WTC11 (cell line): Measurements from ENCODE around the gene B4GALT4. TPM values are rescaled to one million over a fixed set of nuclear protein-coding genes. Genes with fewer than 3 reads are reported as not detected.

ENCODE experiments used
- ATAC-seq: fragments of 200-7000 bp; cut with Tn5 transposase; 2 replicates; pipeline ENCODE4 v1.10.0; 2021; ENCODE audit warnings: mild to moderate bottlenecking, moderate library complexity
- CTCF ChIA-PET: fragments of 300-600 bp; sonication (Branson Sonifier 250); formaldehyde crosslinking; loops from one replicate; lab custom pipeline; 2021; ENCODE audit warnings: antibody characterized with exemption; lab: Charles Lee
- POLR2A ChIA-PET: fragments of 350-600 bp; sonication (Branson Sonifier 250); formaldehyde crosslinking; loops from one replicate; lab custom pipeline; 2021; ENCODE audit warnings: antibody characterized with exemption; lab: Charles Lee
- DNase-seq: peaks from one replicate; pipeline ENCODE4 v3.0.0; 2021; ENCODE audit warnings: low spot score
- H3K27ac Mint-ChIP-seq: 2 replicates; pipeline ENCODE4 v1.8.0; 2021; ENCODE audit warnings: mixed read lengths
- H3K27me3 Mint-ChIP-seq: 2 replicates; pipeline ENCODE4 v1.8.0; 2021; ENCODE audit warnings: low read depth, mild to moderate bottlenecking, moderate library complexity, mixed read lengths
- H3K36me3 Mint-ChIP-seq: 2 replicates; pipeline ENCODE4 v1.8.0; 2021; ENCODE audit warnings: mixed read lengths
- H3K4me1 Mint-ChIP-seq: 2 replicates; pipeline ENCODE4 v1.8.0; 2022; ENCODE audit warnings: mixed read lengths
- H3K4me3 Mint-ChIP-seq: 2 replicates; pipeline ENCODE4 v1.8.0; 2021; ENCODE audit warnings: mild to moderate bottlenecking, moderate library complexity, mixed read lengths
- H3K9me3 Mint-ChIP-seq: 2 replicates; pipeline ENCODE4 v1.8.0; 2021; ENCODE audit warnings: mixed read lengths
- CREB1 ChIP-seq: sonication (generic); formaldehyde crosslinking; IDR thresholded peaks from 2 replicates; pipeline ENCODE4 v1.8.0; 2023; ENCODE audit warnings: mild to moderate bottlenecking, missing genetic modification reagents
- ELF4 ChIP-seq: sonication (generic); formaldehyde crosslinking; IDR thresholded peaks from 2 replicates; pipeline ENCODE4 v1.8.1; 2022; ENCODE audit warnings: low read depth, mild to moderate bottlenecking, moderate library complexity, missing genetic modification reagents
- IRF2 ChIP-seq: sonication (generic); formaldehyde crosslinking; IDR thresholded peaks from 2 replicates; pipeline ENCODE4 v1.8.0; 2022; ENCODE audit warnings: low read depth, missing genetic modification reagents, borderline replicate concordance
- KAT7 ChIP-seq: sonication (generic); formaldehyde crosslinking; IDR thresholded peaks from 2 replicates; pipeline ENCODE4 v1.8.1; 2023; ENCODE audit warnings: missing genetic modification reagents, mild to moderate bottlenecking, borderline replicate concordance
- PRRX2 ChIP-seq: fragments of 250-450 bp; sonication (Bioruptor Pico); IDR thresholded peaks from 2 replicates; pipeline ENCODE4 v1.8.0; 2021; ENCODE audit warnings: mild to moderate bottlenecking
- TP53 ChIP-seq: sonication (generic); formaldehyde crosslinking; IDR thresholded peaks from 2 replicates; pipeline ENCODE4 v1.8.1; 2023; ENCODE audit warnings: mild to moderate bottlenecking, missing genetic modification reagents
- ZBTB21 ChIP-seq: sonication (generic); formaldehyde crosslinking; IDR thresholded peaks from 2 replicates; pipeline ENCODE4 v1.8.1; 2023; ENCODE audit warnings: mild to moderate bottlenecking, missing genetic modification reagents, borderline replicate concordance
- total RNA-seq: library from RNA; stranded (reverse); gene quantifications from 3 replicates; pipeline ENCODE4 v1.2.3, GENCODE V29; 2021
- TF ChIP-seq, protein P1 (sequence below): fragments of 250-450 bp; sonication (Bioruptor Pico); IDR thresholded peaks from 2 replicates; pipeline ENCODE4 v1.9.0; 2021; ENCODE audit warnings: mild to moderate bottlenecking
- TF ChIP-seq, protein P2 (sequence below): fragments of 250-450 bp; sonication (Bioruptor Pico); IDR thresholded peaks from 2 replicates; pipeline ENCODE4 v1.8.0; 2021; ENCODE audit warnings: mild to moderate bottlenecking
- TF ChIP-seq, protein P3 (sequence below): fragments of 250-450 bp; sonication (Bioruptor Pico); conservative IDR thresholded peaks from 2 replicates; pipeline ENCODE4 v1.9.0; 2021; ENCODE audit warnings: mild to moderate bottlenecking
- TF ChIP-seq, protein P4 (sequence below): fragments of 200-600 bp; IDR thresholded peaks from 2 replicates; pipeline ENCODE4 v1.8.0; 2022; ENCODE audit warnings: antibody characterized with exemption
- TF ChIP-seq, protein P5 (sequence below): sonication (generic); formaldehyde crosslinking; IDR thresholded peaks from 2 replicates; pipeline ENCODE4 v1.8.1; 2023; ENCODE audit warnings: mild to moderate bottlenecking, missing genetic modification reagents, moderate library complexity
- TF ChIP-seq, protein P6 (sequence below): sonication (generic); formaldehyde crosslinking; IDR thresholded peaks from 2 replicates; pipeline ENCODE4 v1.8.1; 2023; ENCODE audit warnings: mild to moderate bottlenecking, missing genetic modification reagents
- TF ChIP-seq, protein P7 (sequence below): sonication (generic); formaldehyde crosslinking; IDR thresholded peaks from 2 replicates; pipeline ENCODE4 v1.8.0; 2022; ENCODE audit warnings: mild to moderate bottlenecking, missing genetic modification reagents
- TF ChIP-seq, protein P8 (sequence below): fragments of 250-450 bp; sonication (Bioruptor Pico); IDR thresholded peaks from 2 replicates; pipeline ENCODE4 v1.9.0; 2021; ENCODE audit warnings: mild to moderate bottlenecking, borderline replicate concordance
- TF ChIP-seq, protein P9 (sequence below): sonication (generic); formaldehyde crosslinking; IDR thresholded peaks from 2 replicates; pipeline ENCODE4 v1.8.0; 2022; ENCODE audit warnings: mild to moderate bottlenecking, missing genetic modification reagents

Gene B4GALT4
- total RNA-seq, 1 experiment from 2014 or later, result 37.7 TPM

DNA sequence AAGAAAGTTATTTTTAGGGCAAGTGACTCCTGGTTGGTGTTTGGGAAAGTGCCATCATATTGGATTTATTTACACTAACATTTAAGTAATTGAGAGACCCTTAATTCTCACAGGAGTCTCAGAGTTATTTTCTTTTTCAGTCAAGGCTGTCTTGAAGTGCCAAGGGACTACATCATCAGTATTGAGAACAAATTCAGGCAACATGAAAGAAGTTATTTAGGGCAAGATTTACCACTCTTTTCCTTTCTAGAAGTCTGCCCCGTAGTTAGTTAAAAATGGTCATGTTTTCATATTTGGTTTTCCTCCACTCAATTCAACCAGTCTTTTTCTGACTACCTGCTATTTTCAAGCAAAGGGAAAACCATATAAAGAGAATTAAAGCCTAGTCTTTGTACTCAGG, 6.1 kb downstream of the B4GALT4 start:
- CTCF ChIA-PET, result no interaction called here
- no peaks in the 10 kb centered on the region for H3K27me3 Mint-ChIP-seq
- DNase-seq (no peak), ATAC-seq (no peak)
- peaks cover 59% of the 10 kb centered on the region for H3K36me3 Mint-ChIP-seq
- no peak overlapping the region for H3K27ac Mint-ChIP-seq
- H3K4me1 Mint-ChIP-seq, result peaks cover 3% of the 10 kb centered on the region
- H3K4me3 Mint-ChIP-seq, result no peak overlapping the region
- POLR2A ChIA-PET, result no interaction called here
- H3K9me3 Mint-ChIP-seq, result no peaks in the 10 kb centered on the region
- TF ChIP-seq CREB1, result no peak
- TF ChIP-seq, protein P1, sequence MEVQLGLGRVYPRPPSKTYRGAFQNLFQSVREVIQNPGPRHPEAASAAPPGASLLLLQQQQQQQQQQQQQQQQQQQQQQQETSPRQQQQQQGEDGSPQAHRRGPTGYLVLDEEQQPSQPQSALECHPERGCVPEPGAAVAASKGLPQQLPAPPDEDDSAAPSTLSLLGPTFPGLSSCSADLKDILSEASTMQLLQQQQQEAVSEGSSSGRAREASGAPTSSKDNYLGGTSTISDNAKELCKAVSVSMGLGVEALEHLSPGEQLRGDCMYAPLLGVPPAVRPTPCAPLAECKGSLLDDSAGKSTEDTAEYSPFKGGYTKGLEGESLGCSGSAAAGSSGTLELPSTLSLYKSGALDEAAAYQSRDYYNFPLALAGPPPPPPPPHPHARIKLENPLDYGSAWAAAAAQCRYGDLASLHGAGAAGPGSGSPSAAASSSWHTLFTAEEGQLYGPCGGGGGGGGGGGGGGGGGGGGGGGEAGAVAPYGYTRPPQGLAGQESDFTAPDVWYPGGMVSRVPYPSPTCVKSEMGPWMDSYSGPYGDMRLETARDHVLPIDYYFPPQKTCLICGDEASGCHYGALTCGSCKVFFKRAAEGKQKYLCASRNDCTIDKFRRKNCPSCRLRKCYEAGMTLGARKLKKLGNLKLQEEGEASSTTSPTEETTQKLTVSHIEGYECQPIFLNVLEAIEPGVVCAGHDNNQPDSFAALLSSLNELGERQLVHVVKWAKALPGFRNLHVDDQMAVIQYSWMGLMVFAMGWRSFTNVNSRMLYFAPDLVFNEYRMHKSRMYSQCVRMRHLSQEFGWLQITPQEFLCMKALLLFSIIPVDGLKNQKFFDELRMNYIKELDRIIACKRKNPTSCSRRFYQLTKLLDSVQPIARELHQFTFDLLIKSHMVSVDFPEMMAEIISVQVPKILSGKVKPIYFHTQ, result no peak
- TF ChIP-seq, protein P2, sequence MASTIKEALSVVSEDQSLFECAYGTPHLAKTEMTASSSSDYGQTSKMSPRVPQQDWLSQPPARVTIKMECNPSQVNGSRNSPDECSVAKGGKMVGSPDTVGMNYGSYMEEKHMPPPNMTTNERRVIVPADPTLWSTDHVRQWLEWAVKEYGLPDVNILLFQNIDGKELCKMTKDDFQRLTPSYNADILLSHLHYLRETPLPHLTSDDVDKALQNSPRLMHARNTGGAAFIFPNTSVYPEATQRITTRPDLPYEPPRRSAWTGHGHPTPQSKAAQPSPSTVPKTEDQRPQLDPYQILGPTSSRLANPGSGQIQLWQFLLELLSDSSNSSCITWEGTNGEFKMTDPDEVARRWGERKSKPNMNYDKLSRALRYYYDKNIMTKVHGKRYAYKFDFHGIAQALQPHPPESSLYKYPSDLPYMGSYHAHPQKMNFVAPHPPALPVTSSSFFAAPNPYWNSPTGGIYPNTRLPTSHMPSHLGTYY (CRISPR knock-in tag), result no peak
- TF ChIP-seq ZBTB21 (CRISPR knock-in tag), result no peak
- TF ChIP-seq IRF2 (CRISPR knock-in tag), result no peak
- TF ChIP-seq, protein P3, sequence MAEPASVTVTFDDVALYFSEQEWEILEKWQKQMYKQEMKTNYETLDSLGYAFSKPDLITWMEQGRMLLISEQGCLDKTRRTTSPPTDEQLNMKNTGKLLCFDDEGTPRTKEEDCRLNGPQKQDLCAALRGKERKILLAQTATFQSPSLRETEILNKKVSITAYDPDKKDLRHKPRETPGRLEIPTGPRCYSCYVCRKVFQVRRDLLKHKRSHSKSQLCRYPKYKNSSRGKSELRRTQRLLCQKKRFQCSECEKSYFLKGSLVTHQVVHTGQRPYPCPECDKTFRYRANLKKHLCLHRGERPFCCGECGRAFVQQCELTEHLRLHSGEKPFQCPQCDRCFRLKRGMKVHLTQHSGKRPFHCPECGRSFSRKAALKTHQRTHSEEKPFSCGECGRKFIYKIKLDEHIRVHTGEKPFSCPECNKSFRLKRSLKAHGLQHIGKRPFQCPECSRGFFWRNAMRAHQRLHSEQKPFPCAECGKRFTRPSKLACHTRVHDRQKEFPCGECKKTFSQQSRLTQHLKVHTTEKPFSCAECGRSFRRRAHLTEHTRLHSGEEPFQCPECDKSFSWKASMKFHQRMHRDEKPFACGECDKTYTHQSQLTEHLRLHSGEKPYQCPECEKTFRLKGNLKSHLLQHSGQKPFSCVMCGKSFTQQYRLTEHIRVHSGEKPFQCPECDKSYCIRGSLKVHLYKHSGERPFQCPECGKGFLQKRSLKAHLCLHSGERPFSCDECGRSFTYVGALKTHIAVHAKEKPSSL (CRISPR knock-in tag), result no peak
- TF ChIP-seq, protein P4, sequence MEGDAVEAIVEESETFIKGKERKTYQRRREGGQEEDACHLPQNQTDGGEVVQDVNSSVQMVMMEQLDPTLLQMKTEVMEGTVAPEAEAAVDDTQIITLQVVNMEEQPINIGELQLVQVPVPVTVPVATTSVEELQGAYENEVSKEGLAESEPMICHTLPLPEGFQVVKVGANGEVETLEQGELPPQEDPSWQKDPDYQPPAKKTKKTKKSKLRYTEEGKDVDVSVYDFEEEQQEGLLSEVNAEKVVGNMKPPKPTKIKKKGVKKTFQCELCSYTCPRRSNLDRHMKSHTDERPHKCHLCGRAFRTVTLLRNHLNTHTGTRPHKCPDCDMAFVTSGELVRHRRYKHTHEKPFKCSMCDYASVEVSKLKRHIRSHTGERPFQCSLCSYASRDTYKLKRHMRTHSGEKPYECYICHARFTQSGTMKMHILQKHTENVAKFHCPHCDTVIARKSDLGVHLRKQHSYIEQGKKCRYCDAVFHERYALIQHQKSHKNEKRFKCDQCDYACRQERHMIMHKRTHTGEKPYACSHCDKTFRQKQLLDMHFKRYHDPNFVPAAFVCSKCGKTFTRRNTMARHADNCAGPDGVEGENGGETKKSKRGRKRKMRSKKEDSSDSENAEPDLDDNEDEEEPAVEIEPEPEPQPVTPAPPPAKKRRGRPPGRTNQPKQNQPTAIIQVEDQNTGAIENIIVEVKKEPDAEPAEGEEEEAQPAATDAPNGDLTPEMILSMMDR, result no peak
- TF ChIP-seq, protein P5, sequence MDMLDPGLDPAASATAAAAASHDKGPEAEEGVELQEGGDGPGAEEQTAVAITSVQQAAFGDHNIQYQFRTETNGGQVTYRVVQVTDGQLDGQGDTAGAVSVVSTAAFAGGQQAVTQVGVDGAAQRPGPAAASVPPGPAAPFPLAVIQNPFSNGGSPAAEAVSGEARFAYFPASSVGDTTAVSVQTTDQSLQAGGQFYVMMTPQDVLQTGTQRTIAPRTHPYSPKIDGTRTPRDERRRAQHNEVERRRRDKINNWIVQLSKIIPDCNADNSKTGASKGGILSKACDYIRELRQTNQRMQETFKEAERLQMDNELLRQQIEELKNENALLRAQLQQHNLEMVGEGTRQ (CRISPR knock-in tag), result no peak
- TF ChIP-seq PRRX2, result no peak
- TF ChIP-seq, protein P6, sequence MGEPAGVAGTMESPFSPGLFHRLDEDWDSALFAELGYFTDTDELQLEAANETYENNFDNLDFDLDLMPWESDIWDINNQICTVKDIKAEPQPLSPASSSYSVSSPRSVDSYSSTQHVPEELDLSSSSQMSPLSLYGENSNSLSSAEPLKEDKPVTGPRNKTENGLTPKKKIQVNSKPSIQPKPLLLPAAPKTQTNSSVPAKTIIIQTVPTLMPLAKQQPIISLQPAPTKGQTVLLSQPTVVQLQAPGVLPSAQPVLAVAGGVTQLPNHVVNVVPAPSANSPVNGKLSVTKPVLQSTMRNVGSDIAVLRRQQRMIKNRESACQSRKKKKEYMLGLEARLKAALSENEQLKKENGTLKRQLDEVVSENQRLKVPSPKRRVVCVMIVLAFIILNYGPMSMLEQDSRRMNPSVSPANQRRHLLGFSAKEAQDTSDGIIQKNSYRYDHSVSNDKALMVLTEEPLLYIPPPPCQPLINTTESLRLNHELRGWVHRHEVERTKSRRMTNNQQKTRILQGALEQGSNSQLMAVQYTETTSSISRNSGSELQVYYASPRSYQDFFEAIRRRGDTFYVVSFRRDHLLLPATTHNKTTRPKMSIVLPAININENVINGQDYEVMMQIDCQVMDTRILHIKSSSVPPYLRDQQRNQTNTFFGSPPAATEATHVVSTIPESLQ (CRISPR knock-in tag), result no peak
- no peak for TF ChIP-seq TP53 (CRISPR knock-in tag)
- TF ChIP-seq KAT7 (CRISPR knock-in tag), result no peak
- TF ChIP-seq, protein P7, sequence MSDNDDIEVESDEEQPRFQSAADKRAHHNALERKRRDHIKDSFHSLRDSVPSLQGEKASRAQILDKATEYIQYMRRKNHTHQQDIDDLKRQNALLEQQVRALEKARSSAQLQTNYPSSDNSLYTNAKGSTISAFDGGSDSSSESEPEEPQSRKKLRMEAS (CRISPR knock-in tag), result no peak
- TF ChIP-seq ELF4 (CRISPR knock-in tag), result no peak
- TF ChIP-seq, protein P8, sequence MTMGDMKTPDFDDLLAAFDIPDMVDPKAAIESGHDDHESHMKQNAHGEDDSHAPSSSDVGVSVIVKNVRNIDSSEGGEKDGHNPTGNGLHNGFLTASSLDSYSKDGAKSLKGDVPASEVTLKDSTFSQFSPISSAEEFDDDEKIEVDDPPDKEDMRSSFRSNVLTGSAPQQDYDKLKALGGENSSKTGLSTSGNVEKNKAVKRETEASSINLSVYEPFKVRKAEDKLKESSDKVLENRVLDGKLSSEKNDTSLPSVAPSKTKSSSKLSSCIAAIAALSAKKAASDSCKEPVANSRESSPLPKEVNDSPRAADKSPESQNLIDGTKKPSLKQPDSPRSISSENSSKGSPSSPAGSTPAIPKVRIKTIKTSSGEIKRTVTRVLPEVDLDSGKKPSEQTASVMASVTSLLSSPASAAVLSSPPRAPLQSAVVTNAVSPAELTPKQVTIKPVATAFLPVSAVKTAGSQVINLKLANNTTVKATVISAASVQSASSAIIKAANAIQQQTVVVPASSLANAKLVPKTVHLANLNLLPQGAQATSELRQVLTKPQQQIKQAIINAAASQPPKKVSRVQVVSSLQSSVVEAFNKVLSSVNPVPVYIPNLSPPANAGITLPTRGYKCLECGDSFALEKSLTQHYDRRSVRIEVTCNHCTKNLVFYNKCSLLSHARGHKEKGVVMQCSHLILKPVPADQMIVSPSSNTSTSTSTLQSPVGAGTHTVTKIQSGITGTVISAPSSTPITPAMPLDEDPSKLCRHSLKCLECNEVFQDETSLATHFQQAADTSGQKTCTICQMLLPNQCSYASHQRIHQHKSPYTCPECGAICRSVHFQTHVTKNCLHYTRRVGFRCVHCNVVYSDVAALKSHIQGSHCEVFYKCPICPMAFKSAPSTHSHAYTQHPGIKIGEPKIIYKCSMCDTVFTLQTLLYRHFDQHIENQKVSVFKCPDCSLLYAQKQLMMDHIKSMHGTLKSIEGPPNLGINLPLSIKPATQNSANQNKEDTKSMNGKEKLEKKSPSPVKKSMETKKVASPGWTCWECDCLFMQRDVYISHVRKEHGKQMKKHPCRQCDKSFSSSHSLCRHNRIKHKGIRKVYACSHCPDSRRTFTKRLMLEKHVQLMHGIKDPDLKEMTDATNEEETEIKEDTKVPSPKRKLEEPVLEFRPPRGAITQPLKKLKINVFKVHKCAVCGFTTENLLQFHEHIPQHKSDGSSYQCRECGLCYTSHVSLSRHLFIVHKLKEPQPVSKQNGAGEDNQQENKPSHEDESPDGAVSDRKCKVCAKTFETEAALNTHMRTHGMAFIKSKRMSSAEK (CRISPR knock-in tag), result no peak
- TF ChIP-seq, protein P9, sequence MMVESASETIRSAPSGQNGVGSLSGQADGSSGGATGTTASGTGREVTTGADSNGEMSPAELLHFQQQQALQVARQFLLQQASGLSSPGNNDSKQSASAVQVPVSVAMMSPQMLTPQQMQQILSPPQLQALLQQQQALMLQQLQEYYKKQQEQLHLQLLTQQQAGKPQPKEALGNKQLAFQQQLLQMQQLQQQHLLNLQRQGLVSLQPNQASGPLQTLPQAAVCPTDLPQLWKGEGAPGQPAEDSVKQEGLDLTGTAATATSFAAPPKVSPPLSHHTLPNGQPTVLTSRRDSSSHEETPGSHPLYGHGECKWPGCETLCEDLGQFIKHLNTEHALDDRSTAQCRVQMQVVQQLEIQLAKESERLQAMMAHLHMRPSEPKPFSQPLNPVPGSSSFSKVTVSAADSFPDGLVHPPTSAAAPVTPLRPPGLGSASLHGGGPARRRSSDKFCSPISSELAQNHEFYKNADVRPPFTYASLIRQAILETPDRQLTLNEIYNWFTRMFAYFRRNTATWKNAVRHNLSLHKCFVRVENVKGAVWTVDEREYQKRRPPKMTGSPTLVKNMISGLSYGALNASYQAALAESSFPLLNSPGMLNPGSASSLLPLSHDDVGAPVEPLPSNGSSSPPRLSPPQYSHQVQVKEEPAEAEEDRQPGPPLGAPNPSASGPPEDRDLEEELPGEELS (CRISPR knock-in tag), result no peak
